Activated T-cell treated with anti-CD3 and anti-CD28 coated beads for 4 hours (primary cell): ENCODE measurements around the gene P2RX6.

Experiments used
- DNase-seq: peaks from one replicate; pipeline ENCODE4 v3.0.0-alpha.2; 2020

P2RX6 gene

GRCh38 chr22:20980523-20980922 is 34.4 kb upstream of the P2RX6 start:
- no peak for DNase-seq

- DNase-seq = no peak
These were observed 33.8 kb upstream of the P2RX6 start for GRCh38 chr22:20980938-20981722.

- DNase-seq = peak; percentile 53
These were observed 33.0 kb upstream of the P2RX6 start, which contains the start of gene LZTR1 for GRCh38 chr22:20981787-20982562. LZTR1 (plus strand) TSS chr22:20982297; CDS start chr22:20982372, 75 bp downstream.

- no peak for DNase-seq
These were observed 32.4 kb upstream of the P2RX6 start for GRCh38 chr22:20982563-20982882.

GRCh38 chr22:20983081-20983771 is 31.7 kb upstream of the P2RX6 start:
- DNase-seq = no peak

- DNase-seq = no peak
These were observed 29.2 kb upstream of the P2RX6 start for GRCh38 chr22:20985720-20986119.

- DNase-seq = no peak
These were observed 28.6 kb upstream of the P2RX6 start for GRCh38 chr22:20986365-20986764.

GRCh38 chr22:20987375-20987774 is 27.6 kb upstream of the P2RX6 start:
- no peak for DNase-seq

GRCh38 chr22:20988573-20989322 is 26.2 kb upstream of the P2RX6 start:
- no peak for DNase-seq

- no peak for DNase-seq
These were observed 25.4 kb upstream of the P2RX6 start for GRCh38 chr22:20989323-20990138.

- DNase-seq = no peak
These were observed 24.5 kb upstream of the P2RX6 start for GRCh38 chr22:20990184-20991180.

- DNase-seq = no peak
These were observed 23.5 kb upstream of the P2RX6 start for GRCh38 chr22:20991252-20992055.

GRCh38 chr22:20992056-20992442 is 22.9 kb upstream of the P2RX6 start:
- no peak for DNase-seq

GRCh38 chr22:20992456-20993303 is 22.3 kb upstream of the P2RX6 start:
- DNase-seq = no peak

GRCh38 chr22:20993304-20994127 is 21.4 kb upstream of the P2RX6 start:
- no peak for DNase-seq

GRCh38 chr22:20994128-20994901 is 20.6 kb upstream of the P2RX6 start:
- DNase-seq = no peak

- no peak for DNase-seq
These were observed 20.1 kb upstream of the P2RX6 start for GRCh38 chr22:20994902-20995241.
